Progenitor cell of endocrine pancreas (in vitro differentiated cells): Measurements from ENCODE around the gene UBTFL1. TPM values are rescaled to one million over a fixed set of nuclear protein-coding genes. Genes with fewer than 3 reads are reported as not detected.

Source experiments
- DNase-seq: peaks from one replicate; pipeline ENCODE4 v3.0.0; 2021; ENCODE audit warnings: low spot score; ENCODE audit not compliant: unreplicated experiment
- H3K27ac Mint-ChIP-seq: 2 replicates; pipeline ENCODE4 v1.8.0; 2021; ENCODE audit warnings: mild to moderate bottlenecking, moderate library complexity, mixed read lengths
- H3K27me3 Mint-ChIP-seq: 2 replicates; pipeline ENCODE4 v1.8.0; 2021; ENCODE audit warnings: mixed read lengths
- H3K36me3 Mint-ChIP-seq: 2 replicates; pipeline ENCODE4 v1.8.0; 2022; ENCODE audit warnings: mixed read lengths; ENCODE audit not compliant: insufficient read depth
- H3K4me1 Mint-ChIP-seq: 2 replicates; pipeline ENCODE4 v1.8.0; 2021; ENCODE audit warnings: low read depth, mixed read lengths
- H3K4me3 Mint-ChIP-seq: 2 replicates; pipeline ENCODE4 v1.8.0; 2021; ENCODE audit warnings: low read depth, mild to moderate bottlenecking, moderate library complexity, mixed read lengths
- H3K9me3 Mint-ChIP-seq: 2 replicates; pipeline ENCODE4 v1.8.0; 2021; ENCODE audit warnings: low read depth, mixed read lengths
- CTCF ChIP-seq: fragments of 200-600 bp; sonication (generic); IDR thresholded peaks from one replicate; pipeline ENCODE4 v1.5.0; 2021; ENCODE audit warnings: antibody characterized with exemption, mild to moderate bottlenecking; ENCODE audit not compliant: unreplicated experiment
- total RNA-seq: library from RNA; stranded (reverse); gene quantifications from 2 replicates; pipeline ENCODE4 v1.2.1, GENCODE V29; 2021

UBTFL1 gene
- total RNA-seq, 1 donor from 2014 or later, result not detected

- DNase-seq, result no peak
- peak; percentile 63 for TF ChIP-seq CTCF
- Mint-ChIP-seq H3K4me3 (no peak overlapping the region), H3K27ac (no peak overlapping the region), H3K4me1 (peaks cover 3% of the 10 kb centered on the region), H3K9me3 (no peaks in the 10 kb centered on the region), H3K27me3 (no peaks in the 10 kb centered on the region), H3K36me3 (no peaks in the 10 kb centered on the region)
These were observed 27.8 kb downstream of the UBTFL1 start for GRCh38 chr11:90113541-90113940.

- H3K9me3 Mint-ChIP-seq, result no peaks in the 10 kb centered on the region
- no peaks in the 10 kb centered on the region for H3K27me3 Mint-ChIP-seq
- no peaks in the 10 kb centered on the region for H3K4me1 Mint-ChIP-seq
- no peaks in the 10 kb centered on the region for H3K36me3 Mint-ChIP-seq
- no peak for TF ChIP-seq CTCF
- H3K27ac Mint-ChIP-seq, result no peak overlapping the region
- DNase-seq, result no peak
- H3K4me3 Mint-ChIP-seq, result no peak overlapping the region
These were observed 34.4 kb downstream of the UBTFL1 start for GRCh38 chr11:90120191-90120590.

- no peak for DNase-seq
- Mint-ChIP-seq H3K27ac (no peak overlapping the region), H3K4me3 (no peak overlapping the region), H3K36me3 (no peaks in the 10 kb centered on the region), H3K27me3 (no peaks in the 10 kb centered on the region), H3K4me1 (no peaks in the 10 kb centered on the region), H3K9me3 (no peaks in the 10 kb centered on the region)
- no peak for TF ChIP-seq CTCF
These were observed 38.6 kb downstream of the UBTFL1 start for GRCh38 chr11:90124371-90124770.

- H3K9me3 Mint-ChIP-seq, result no peaks in the 10 kb centered on the region
- no peak overlapping the region for H3K4me3 Mint-ChIP-seq
- TF ChIP-seq CTCF, result no peak
- H3K36me3 Mint-ChIP-seq, result no peaks in the 10 kb centered on the region
- no peak overlapping the region for H3K27ac Mint-ChIP-seq
- H3K4me1 Mint-ChIP-seq, result no peaks in the 10 kb centered on the region
- H3K27me3 Mint-ChIP-seq, result no peaks in the 10 kb centered on the region
- DNase-seq, result no peak
These were observed 39.2 kb downstream of the UBTFL1 start for GRCh38 chr11:90124946-90125345.

- no peak for DNase-seq
These were observed 48.1 kb downstream of the UBTFL1 start for GRCh38 chr11:90133560-90134477.

More at GRCh38 chr11:90133560-90134477, 48.1 kb downstream of the UBTFL1 start:
- H3K27me3 Mint-ChIP-seq, result no peaks in the 10 kb centered on the region
- H3K36me3 Mint-ChIP-seq, result peaks cover 1% of the 10 kb centered on the region
- no peak for TF ChIP-seq CTCF
- no peak overlapping the region for H3K27ac Mint-ChIP-seq
- peak overlapping the region; percentile 66 for H3K4me3 Mint-ChIP-seq
- peaks cover 17% of the 10 kb centered on the region for H3K4me1 Mint-ChIP-seq
- no peaks in the 10 kb centered on the region for H3K9me3 Mint-ChIP-seq
